Central memory CD4-positive, alpha-beta T cell (primary cell): ENCODE measurements around the gene CLEC4G.
"Not testable (repeated sequence)": the region's sequence is repeated elsewhere in the genome, so short reads cannot be mapped to it uniquely, and the experiment has no call there.

Experiments used
- DNase-seq: peaks from one replicate; pipeline ENCODE4 v3.0.0; 2022
- total RNA-seq, 3 experiments: gene quantifications; one replicate each; lab custom pipeline; 2026; lab: John Stamatoyannopoulos, UW

Gene CLEC4G, protein sequence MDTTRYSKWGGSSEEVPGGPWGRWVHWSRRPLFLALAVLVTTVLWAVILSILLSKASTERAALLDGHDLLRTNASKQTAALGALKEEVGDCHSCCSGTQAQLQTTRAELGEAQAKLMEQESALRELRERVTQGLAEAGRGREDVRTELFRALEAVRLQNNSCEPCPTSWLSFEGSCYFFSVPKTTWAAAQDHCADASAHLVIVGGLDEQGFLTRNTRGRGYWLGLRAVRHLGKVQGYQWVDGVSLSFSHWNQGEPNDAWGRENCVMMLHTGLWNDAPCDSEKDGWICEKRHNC
- 0 reads per million in 3 experiments for total RNA-seq

GRCh38 chr19:7732045-7732444, at the start of gene CLEC4G:
Gene CLEC4G, minus strand, starts transcription at chr19:7732110. Its CDS starts 8 bp downstream, at chr19:7732102.
- no peak for DNase-seq

DNA sequence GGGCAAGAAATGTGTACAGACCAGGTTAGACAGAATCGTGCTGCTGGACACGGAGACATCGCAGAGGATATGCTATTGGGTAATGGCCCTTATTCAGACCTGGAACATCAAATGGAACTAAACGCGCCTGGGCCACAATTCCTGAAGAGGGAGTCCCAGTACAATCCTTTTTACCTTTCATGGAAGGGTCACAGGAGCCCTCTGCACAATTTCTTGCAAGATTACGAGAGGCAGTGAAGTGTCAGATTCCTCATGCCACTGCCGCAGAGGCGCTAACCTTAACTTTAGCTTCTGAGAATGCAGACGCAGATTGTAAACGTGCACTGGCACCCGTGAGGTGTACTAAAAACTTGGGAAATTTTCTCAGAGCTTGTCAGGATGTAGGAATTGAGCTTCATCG, 49.2 kb upstream of the CLEC4G start:
- no peak for DNase-seq

- no peak for DNase-seq
These were observed 47.9 kb upstream of the CLEC4G start for GRCh38 chr19:7779631-7780486.

- no peak for DNase-seq
These were observed 46.2 kb upstream of the CLEC4G start for GRCh38 chr19:7778081-7778480.

GRCh38 chr19:7775761-7776160, 43.9 kb upstream of the CLEC4G start:
- DNase-seq: no peak

GRCh38 chr19:7773841-7774240, 41.9 kb upstream of the CLEC4G start:
- no peak for DNase-seq

DNA sequence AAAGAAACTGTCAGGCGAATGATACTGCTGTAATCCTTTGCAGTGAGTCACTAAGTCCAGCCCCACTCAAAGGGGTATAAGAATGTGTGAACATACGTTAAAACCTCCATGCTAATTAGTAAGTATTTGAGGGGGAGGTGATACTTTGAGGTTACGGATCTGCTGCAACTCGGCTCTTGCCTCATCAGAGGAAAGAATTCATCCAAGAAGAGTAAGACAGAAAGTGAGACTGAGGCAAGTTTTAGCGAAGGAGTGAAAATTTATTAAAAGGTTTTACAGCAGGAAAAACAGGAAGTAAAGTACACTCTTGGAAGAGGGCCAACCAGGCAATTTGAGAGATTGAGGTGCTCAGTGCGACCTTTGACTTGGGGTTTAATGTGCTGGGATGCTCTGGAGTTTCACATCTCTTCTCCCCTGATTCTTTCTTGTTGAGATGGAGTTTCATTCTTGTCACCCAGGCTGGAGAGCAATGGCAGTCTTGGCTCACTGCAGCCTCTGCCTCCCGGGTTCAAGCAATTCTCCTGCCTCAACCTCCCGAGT, 40.9 kb upstream of the CLEC4G start:
- DNase-seq: no peak

- DNase-seq: no peak
These were observed 39.2 kb upstream of the CLEC4G start for GRCh38 chr19:7771072-7771471.

GRCh38 chr19:7769171-7769570, 37.3 kb upstream of the CLEC4G start:
- DNase-seq: no peak

GRCh38 chr19:7767487-7767886, 35.6 kb upstream of the CLEC4G start:
- no peak for DNase-seq

DNA sequence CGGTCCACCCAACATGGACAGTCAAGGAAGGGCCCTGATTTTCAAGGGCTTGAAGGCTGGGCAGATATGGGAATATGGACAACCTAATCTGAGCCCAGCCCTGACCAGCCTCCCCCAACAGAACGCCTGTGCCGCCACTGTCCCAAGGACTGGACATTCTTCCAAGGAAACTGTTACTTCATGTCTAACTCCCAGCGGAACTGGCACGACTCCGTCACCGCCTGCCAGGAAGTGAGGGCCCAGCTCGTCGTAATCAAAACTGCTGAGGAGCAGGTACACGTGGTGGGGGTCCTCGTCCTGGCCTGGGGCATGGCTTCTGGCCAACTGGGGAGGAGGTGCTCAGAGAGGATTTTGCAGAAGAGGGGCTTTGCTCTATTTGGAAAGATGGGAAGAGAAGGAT, 34.6 kb upstream of the CLEC4G start:
- DNase-seq: no peak

- DNase-seq: not testable (repeated sequence)
These were observed 33.1 kb upstream of the CLEC4G start for GRCh38 chr19:7765043-7765442.

DNA sequence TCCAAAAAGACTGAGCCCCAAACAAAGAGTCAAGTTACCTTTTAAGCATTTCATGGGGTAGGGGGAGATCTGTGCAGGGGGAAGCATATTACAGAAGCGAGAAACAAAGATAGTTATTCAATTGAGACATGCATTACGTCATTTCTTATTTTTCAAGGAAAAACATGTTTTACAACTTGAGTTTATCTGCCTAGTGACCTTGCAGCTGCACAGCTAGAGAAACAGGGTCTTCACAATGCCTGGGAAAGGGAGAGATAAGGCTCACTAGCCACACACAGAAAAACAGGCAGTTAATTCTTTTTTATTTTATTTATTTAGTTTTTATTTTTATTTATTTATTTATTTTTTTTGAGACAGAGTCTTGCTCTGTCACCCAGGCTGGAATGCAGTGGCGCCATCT, 32.2 kb upstream of the CLEC4G start:
- DNase-seq: not testable (repeated sequence)

DNA sequence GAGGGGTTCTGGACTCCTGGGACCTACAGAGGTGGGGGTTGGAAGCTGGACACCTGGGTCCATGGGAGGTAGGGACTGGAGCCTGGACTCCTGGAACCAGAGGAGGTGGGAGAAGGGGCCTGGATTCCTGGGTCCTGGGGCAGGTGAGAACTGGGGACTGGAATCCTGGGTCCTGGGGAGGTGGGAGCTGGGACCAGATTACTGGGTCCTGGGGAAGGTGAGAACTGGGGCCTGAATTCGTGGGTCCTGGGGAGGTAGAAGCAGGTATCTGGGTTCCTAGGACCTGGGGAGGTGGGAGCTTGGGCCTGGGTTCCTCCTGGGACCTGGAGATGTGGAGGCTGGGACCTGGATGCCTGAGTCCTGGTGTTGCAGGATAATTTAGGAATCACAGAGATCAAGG, 31.8 kb upstream of the CLEC4G start:
- no peak for DNase-seq

DNA sequence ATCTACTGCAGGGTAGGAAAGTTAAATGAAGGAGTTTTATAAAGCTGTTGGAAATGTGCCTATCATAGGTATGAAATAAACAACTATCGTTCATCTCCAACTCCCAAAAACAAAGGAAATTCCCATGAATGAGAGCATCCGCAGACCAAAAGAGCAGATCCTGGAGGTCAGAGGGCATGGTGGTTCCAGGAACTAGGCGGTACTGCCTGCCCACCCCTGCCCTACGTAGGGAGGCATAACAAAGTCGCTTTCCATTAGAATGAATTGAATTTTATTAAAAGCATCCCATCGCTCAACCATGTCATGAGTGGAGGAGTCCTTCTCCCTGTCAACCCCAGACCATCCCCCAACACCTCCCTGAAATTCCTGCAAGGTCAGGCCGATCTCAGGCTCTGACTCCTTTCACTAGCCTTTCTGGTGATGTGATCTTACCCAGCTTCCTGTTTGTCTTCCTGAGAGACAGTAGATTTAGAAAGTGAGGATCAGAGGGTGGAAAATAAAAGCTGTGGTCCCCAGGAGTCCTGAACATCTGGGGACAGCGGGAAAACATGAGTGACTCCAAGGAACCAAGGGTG, 30.9 kb upstream of the CLEC4G start, which contains the start of gene CLEC4M:
CLEC4M (plus strand) TSS at position 525 of the 575 bp plus-strand sequence; CDS start at position 549, 24 bp downstream.
- DNase-seq: no peak

DNA sequence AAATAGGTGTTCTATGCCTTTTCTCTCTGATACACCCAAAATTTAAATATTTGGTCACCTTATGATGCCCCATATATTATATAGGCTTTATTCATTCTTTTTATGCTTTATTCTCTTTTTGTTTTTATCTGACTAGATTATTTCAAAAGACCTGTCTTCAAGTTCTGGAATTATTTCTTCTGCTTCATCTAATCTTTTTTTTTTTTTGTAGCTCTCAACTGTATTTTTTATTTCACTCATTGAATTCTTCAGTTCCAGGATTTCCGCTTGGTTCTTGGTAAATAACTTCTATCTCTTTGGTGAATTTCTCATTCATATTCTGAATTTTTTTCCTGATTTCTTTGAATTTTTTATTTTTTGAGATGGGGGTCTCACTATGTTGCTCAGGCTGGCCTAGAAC, 27.2 kb upstream of the CLEC4G start:
- DNase-seq: no peak

GRCh38 chr19:7757358-7757757, 25.4 kb upstream of the CLEC4G start:
- no peak for DNase-seq

- no peak for DNase-seq
These were observed 24.3 kb upstream of the CLEC4G start for GRCh38 chr19:7756258-7756657.

GRCh38 chr19:7751157-7751783, 19.4 kb upstream of the CLEC4G start:
- peak; percentile 40 for DNase-seq

- no peak for DNase-seq
These were observed 16.8 kb upstream of the CLEC4G start for GRCh38 chr19:7748756-7749155.

GRCh38 chr19:7748171-7748570, 16.3 kb upstream of the CLEC4G start:
- DNase-seq: no peak
